Spleen (tissue), 7 donors: ENCODE measurements around the gene PALLD.

Experiments
- CTCF ChIP-seq, 11 experiments: fragments of 200-600 bp in 7 of 11; fragments of 450-650 bp in 4 of 11; sonication (generic) in 4 of 11; IDR thresholded peaks in 8 of 11; conservative IDR thresholded peaks in 3 of 11; 1 replicate in 7 of 11; 2 replicates in 4 of 11; pipeline versions ENCODE4 v1.4.0 to v1.8.0; 2016 to 2021; ENCODE audit warnings: antibody characterized with exemption in 11 of 11, inconsistent platforms in 4 of 11, mild to moderate bottlenecking in 1 of 11
- POLR2A ChIP-seq, 3 donors: fragments of 450-650 bp; IDR thresholded peaks; one replicate each; pipeline ENCODE4 v1.5.1; 2017; ENCODE audit warnings: antibody characterized with exemption in 3 of 3, mild to moderate bottlenecking in 1 of 3
- donor health status: DM: no; HTN: no; CAD: no; lungs with moderate emphysema.
- donor health status: DM: no; HTN: no; CAD: no.
- donor health status: DM: no; HTN: no; CAD: no.

GRCh38 chr4:168843635-168844034 is 346.8 kb downstream of the PALLD start:
- TF ChIP-seq CTCF (IDR thresholded peaks at IDR 0.05 in 8 of 11, conservative IDR thresholded peaks at IDR 0.05 in 3 of 11) (no peak), POLR2A (IDR thresholded peaks at IDR 0.05) (no peak)
